GM21390 (cell line): ENCODE data around the gene MARK2.

Source experiments
- ATAC-seq: cut with Tn5 transposase; IDR thresholded peaks from one replicate; pipeline ENCODE4 v1.9.1; 2021; ENCODE audit not compliant: unreplicated experiment

MARK2 gene

GRCh38 chr11:63879598-63880402 is 40.9 kb downstream of the MARK2 start:
- ATAC-seq: no peak

- ATAC-seq: no peak
These were observed 41.5 kb downstream of the MARK2 start for GRCh38 chr11:63880403-63880790.

GRCh38 chr11:63882555-63883242 is 43.8 kb downstream of the MARK2 start:
- no peak for ATAC-seq

- no peak for ATAC-seq
These were observed 44.9 kb downstream of the MARK2 start for GRCh38 chr11:63883791-63884190.

GRCh38 chr11:63884196-63884932 is 45.5 kb downstream of the MARK2 start:
- ATAC-seq: no peak

- no peak for ATAC-seq
These were observed 48.6 kb downstream of the MARK2 start for GRCh38 chr11:63887386-63887999.

GRCh38 chr11:63888170-63889086 is 49.5 kb downstream of the MARK2 start:
- ATAC-seq: peak; percentile 70

GRCh38 chr11:63889344-63889743 is 50.4 kb downstream of the MARK2 start:
- no peak for ATAC-seq

- ATAC-seq: no peak
These were observed 51.5 kb downstream of the MARK2 start for GRCh38 chr11:63890368-63890767.

GRCh38 chr11:63892228-63892627 is 53.3 kb downstream of the MARK2 start:
- ATAC-seq: no peak

- no peak for ATAC-seq
These were observed 54.4 kb downstream of the MARK2 start for GRCh38 chr11:63893355-63893754.

- no peak for ATAC-seq
These were observed 57.2 kb downstream of the MARK2 start for GRCh38 chr11:63896071-63896470.

- ATAC-seq: no peak
These were observed 58.7 kb downstream of the MARK2 start for GRCh38 chr11:63897459-63898146.

- ATAC-seq: no peak
These were observed 62.8 kb downstream of the MARK2 start for GRCh38 chr11:63901660-63902059.

GRCh38 chr11:63903884-63904283 is 65.0 kb downstream of the MARK2 start:
- ATAC-seq: no peak

- ATAC-seq: no peak
These were observed 65.8 kb downstream of the MARK2 start for GRCh38 chr11:63904743-63905142.

- ATAC-seq: no peak
These were observed 66.3 kb downstream of the MARK2 start for GRCh38 chr11:63905179-63905578.

- ATAC-seq: no peak
These were observed 67.2 kb downstream of the MARK2 start for GRCh38 chr11:63906087-63906486.

- no peak for ATAC-seq
These were observed 67.7 kb downstream of the MARK2 start for GRCh38 chr11:63906585-63906984.

- ATAC-seq: no peak
These were observed 68.2 kb downstream of the MARK2 start for GRCh38 chr11:63907063-63907462.
